K562 (cell line): ENCODE results near the gene AHCY. TPM values are rescaled to one million over a fixed set of nuclear protein-coding genes. Genes with fewer than 3 reads are reported as not detected.
A peak's percentile ranks its signal among the peaks of the same experiment; 100 is the strongest.

ENCODE experiments used
- ARHGAP35 ChIP-seq: fragments of 450-650 bp; IDR thresholded peaks from 2 replicates; pipeline ENCODE4 v1.6.1; 2018; ENCODE audit not compliant: partially characterized antibody
- BRD9 ChIP-seq: fragments of 450-650 bp; IDR thresholded peaks from 2 replicates; pipeline ENCODE4 v1.6.1; 2018; ENCODE audit warnings: low read depth; ENCODE audit not compliant: partially characterized antibody
- ELF4 ChIP-seq: fragments of 450-650 bp; formaldehyde crosslinking; IDR thresholded peaks from 2 replicates; pipeline ENCODE4 v1.4.0; 2022; ENCODE audit warnings: missing genetic modification characterization
- FIP1L1 ChIP-seq: fragments of 200-400 bp; formaldehyde crosslinking; IDR thresholded peaks from 2 replicates; pipeline ENCODE4 v1.6.1; 2018; ENCODE audit warnings: mild to moderate bottlenecking, low read depth, low read length; ENCODE audit not compliant: poor library complexity, severe bottlenecking
- MCM7 ChIP-seq, 2 experiments: fragments of 450-650 bp; IDR thresholded peaks; 2 replicates each; pipeline ENCODE4 v1.6.1; 2016 to 2018
- NFXL1 ChIP-seq: fragments of 450-650 bp; formaldehyde crosslinking; IDR thresholded peaks from 2 replicates; pipeline ENCODE4 v1.4.0; 2021; ENCODE audit warnings: mild to moderate bottlenecking
- RFX7 ChIP-seq: fragments of 250-450 bp; sonication (Bioruptor Pico); IDR thresholded peaks from 2 replicates; pipeline ENCODE4 v1.5.1; 2021; ENCODE audit warnings: mild to moderate bottlenecking
- SAP30 ChIP-seq: fragments of 200-600 bp; sonication (generic); IDR thresholded peaks from 2 replicates; pipeline ENCODE4 v1.6.1; 2012; ENCODE audit warnings: borderline replicate concordance, low read depth, mild to moderate bottlenecking, moderate library complexity, low read length, control low read depth, inconsistent platforms; ENCODE audit not compliant: insufficient read depth, poor library complexity, severe bottlenecking
- SP2 ChIP-seq: IDR thresholded peaks from 2 replicates; pipeline ENCODE4 v1.6.1; 2011; ENCODE audit warnings: mild to moderate bottlenecking, low read depth, low read length, moderate library complexity; ENCODE audit not compliant: poor library complexity, severe bottlenecking; ENCODE audit errors: extremely low read depth
- SREBF1 ChIP-seq: fragments of 150-350 bp; IDR thresholded peaks from 2 replicates; pipeline ENCODE4 v1.6.1; 2014; ENCODE audit warnings: antibody characterized with exemption, low read depth, low read length, borderline replicate concordance
- STAT5A ChIP-seq: IDR thresholded peaks from 2 replicates; pipeline ENCODE4 v1.6.1; 2012; ENCODE audit warnings: low read length, inconsistent platforms, borderline replicate concordance
- ZNF146 ChIP-seq: IDR thresholded peaks from one replicate; pipeline ENCODE4 v1.6.1; 2018; ENCODE audit warnings: missing compliant biosample characterization; ENCODE audit not compliant: unreplicated experiment
- ZNF23 ChIP-seq: fragments of 250-450 bp; sonication (Bioruptor Pico); IDR thresholded peaks from 2 replicates; pipeline ENCODE4 v1.4.0; 2020; ENCODE audit warnings: mild to moderate bottlenecking
- ZNF384 ChIP-seq: IDR thresholded peaks from 2 replicates; pipeline ENCODE4 v1.6.1; 2012; ENCODE audit warnings: low read depth, low read length, improper control_type of control experiment
- polyA plus RNA-seq, 8 experiments: library from polyadenylated mRNA; depleted of rRNA in 4 of 8; stranded (reverse) in 5 of 8; unstranded in 3 of 8; fragments of >200 nt; fragmentation: Nextera tagmentation in 2 of 8; fragmentation: Illumina TruSeq in 1 of 8; extraction: Ambion mirVana in 2 of 8; extraction: Trizol in 1 of 8; gene quantifications; 2 replicates each; pipeline versions ENCODE4 v1.2.1 to v1.2.3, GENCODE V29; 2011 to 2014; ENCODE audit warnings: inconsistent platforms in 1 of 8, missing spikeins in 1 of 8
- total RNA-seq, 7 experiments: library from RNA; depleted of rRNA in 6 of 7; stranded (reverse); fragments of >200 nt in 6 of 7; fragmentation: Illumina TruSeq in 2 of 7; extraction: Trizol in 2 of 7; gene quantifications; 2 replicates each; pipeline versions ENCODE4 v1.2.1 to v1.2.3, GENCODE V29; 2011 to 2021; ENCODE audit warnings: low replicate concordance in 1 of 7
- TF ChIP-seq, protein P1 (sequence below): fragments of 450-650 bp; IDR thresholded peaks from 2 replicates; pipeline ENCODE4 v1.7.0; 2016; ENCODE audit warnings: borderline replicate concordance
- TF ChIP-seq, protein P2 (sequence below): sonication (generic); formaldehyde crosslinking; IDR thresholded peaks from 2 replicates; pipeline ENCODE4 v1.8.1; 2023; ENCODE audit warnings: mild to moderate bottlenecking, missing genetic modification reagents
- TF ChIP-seq, protein P3 (sequence below): fragments of 200-400 bp; formaldehyde crosslinking; IDR thresholded peaks from 2 replicates; pipeline ENCODE4 v1.6.1; 2017; ENCODE audit warnings: mild to moderate bottlenecking, low read depth, low read length, moderate library complexity

Gene AHCY
- total and polyA plus RNA-seq, 9 of the 15 experiments (the other 6 are each of a cell fraction or from before 2014, with no cell fraction given), result 82.5 to 269 (median 190) TPM

DNA sequence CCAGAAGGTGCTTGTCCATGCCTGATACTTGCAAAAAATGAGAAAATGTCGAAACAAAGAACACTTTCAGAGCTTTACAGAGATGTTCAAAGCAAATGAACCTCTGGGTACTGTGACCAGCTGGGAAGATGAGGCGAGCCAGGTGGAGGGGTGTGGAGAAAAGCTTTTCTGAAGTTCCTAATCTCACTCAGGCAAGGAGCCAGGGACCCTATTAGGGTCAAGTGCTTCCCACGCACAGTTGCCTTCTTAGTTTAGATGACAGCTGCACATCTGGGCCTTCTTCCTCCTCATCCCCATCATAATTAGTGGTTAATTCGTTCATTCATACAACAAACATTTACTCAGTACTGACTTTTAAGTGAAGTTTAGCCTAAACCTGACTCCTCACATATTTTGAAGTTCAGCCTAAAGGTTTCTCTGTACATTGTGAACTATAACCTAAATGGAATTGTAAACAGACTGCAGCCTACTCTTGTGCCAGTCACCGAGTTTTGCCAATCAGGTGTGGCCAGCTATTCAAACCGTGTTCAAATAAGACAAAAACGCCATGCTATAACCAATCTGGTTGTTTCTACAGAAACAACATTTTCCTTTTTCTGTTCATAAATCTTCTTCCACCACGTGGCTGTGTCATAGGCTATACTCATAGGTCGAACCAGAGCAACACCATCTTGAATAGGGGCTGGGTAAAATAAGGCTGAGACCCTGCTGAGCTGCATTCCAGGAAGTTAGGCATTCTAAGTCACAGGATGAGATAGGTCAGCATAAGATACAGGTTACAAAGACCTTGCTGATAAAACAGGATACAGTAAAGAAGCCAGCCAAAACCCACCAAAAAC lies 19.3 kb upstream of the AHCY start (continued):
- no peak for TF ChIP-seq SREBF1
- TF ChIP-seq RFX7 (CRISPR knock-in tag), result no peak
- no peak for TF ChIP-seq SAP30
- no peak for TF ChIP-seq ZNF146 (CRISPR knock-in tag)
- TF ChIP-seq ZNF23, result no peak
- TF ChIP-seq, protein P1, sequence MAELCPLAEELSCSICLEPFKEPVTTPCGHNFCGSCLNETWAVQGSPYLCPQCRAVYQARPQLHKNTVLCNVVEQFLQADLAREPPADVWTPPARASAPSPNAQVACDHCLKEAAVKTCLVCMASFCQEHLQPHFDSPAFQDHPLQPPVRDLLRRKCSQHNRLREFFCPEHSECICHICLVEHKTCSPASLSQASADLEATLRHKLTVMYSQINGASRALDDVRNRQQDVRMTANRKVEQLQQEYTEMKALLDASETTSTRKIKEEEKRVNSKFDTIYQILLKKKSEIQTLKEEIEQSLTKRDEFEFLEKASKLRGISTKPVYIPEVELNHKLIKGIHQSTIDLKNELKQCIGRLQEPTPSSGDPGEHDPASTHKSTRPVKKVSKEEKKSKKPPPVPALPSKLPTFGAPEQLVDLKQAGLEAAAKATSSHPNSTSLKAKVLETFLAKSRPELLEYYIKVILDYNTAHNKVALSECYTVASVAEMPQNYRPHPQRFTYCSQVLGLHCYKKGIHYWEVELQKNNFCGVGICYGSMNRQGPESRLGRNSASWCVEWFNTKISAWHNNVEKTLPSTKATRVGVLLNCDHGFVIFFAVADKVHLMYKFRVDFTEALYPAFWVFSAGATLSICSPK, result no peak
- TF ChIP-seq ARHGAP35, result no peak
- TF ChIP-seq, protein P2, sequence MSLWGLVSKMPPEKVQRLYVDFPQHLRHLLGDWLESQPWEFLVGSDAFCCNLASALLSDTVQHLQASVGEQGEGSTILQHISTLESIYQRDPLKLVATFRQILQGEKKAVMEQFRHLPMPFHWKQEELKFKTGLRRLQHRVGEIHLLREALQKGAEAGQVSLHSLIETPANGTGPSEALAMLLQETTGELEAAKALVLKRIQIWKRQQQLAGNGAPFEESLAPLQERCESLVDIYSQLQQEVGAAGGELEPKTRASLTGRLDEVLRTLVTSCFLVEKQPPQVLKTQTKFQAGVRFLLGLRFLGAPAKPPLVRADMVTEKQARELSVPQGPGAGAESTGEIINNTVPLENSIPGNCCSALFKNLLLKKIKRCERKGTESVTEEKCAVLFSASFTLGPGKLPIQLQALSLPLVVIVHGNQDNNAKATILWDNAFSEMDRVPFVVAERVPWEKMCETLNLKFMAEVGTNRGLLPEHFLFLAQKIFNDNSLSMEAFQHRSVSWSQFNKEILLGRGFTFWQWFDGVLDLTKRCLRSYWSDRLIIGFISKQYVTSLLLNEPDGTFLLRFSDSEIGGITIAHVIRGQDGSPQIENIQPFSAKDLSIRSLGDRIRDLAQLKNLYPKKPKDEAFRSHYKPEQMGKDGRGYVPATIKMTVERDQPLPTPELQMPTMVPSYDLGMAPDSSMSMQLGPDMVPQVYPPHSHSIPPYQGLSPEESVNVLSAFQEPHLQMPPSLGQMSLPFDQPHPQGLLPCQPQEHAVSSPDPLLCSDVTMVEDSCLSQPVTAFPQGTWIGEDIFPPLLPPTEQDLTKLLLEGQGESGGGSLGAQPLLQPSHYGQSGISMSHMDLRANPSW, result no peak
- TF ChIP-seq STAT5A, result no peak
- TF ChIP-seq FIP1L1, result no peak
- TF ChIP-seq ZNF384, result no peak
- no peak for TF ChIP-seq MCM7 (IDR thresholded peaks at IDR 0.05)
- TF ChIP-seq, protein P3, sequence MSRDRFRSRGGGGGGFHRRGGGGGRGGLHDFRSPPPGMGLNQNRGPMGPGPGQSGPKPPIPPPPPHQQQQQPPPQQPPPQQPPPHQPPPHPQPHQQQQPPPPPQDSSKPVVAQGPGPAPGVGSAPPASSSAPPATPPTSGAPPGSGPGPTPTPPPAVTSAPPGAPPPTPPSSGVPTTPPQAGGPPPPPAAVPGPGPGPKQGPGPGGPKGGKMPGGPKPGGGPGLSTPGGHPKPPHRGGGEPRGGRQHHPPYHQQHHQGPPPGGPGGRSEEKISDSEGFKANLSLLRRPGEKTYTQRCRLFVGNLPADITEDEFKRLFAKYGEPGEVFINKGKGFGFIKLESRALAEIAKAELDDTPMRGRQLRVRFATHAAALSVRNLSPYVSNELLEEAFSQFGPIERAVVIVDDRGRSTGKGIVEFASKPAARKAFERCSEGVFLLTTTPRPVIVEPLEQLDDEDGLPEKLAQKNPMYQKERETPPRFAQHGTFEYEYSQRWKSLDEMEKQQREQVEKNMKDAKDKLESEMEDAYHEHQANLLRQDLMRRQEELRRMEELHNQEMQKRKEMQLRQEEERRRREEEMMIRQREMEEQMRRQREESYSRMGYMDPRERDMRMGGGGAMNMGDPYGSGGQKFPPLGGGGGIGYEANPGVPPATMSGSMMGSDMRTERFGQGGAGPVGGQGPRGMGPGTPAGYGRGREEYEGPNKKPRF, result no peak
- TF ChIP-seq ELF4, result no peak
- TF ChIP-seq BRD9, result no peak
- TF ChIP-seq SP2, result no peak
- TF ChIP-seq NFXL1 (CRISPR knock-in tag), result peak; percentile 81; the same call in 1 of the 2 replicates
